DOHH2 (cell line): ENCODE results near the gene TOX4.

Source experiments
- CTCF ChIP-seq: fragments of 200-600 bp; sonication (generic); IDR thresholded peaks from one replicate; pipeline ENCODE4 v1.5.1; 2014; ENCODE audit warnings: antibody characterized with exemption, mild to moderate bottlenecking, low read depth, low read length; ENCODE audit not compliant: poor library complexity, severe bottlenecking
- EZH2phosphoT487 ChIP-seq: fragments of 200-600 bp; sonication (generic); IDR thresholded peaks from 2 replicates; pipeline ENCODE4 v1.6.1; 2017; ENCODE audit warnings: borderline replicate concordance, mild to moderate bottlenecking, antibody characterized with exemption, low read length, moderate library complexity, mixed read lengths

GRCh38 chr14:21534576-21534975 lies 57.6 kb downstream of the TOX4 start:
- TF ChIP-seq CTCF = no peak
- TF ChIP-seq EZH2phosphoT487 = no peak
